Measurements from ENCODE around the gene LGR4. TPM values are rescaled to one million over a fixed set of nuclear protein-coding genes. Genes with fewer than 3 reads are reported as not detected.
A peak's percentile ranks its signal among the peaks of the same experiment; 100 is the strongest.

LGR4 gene
- total RNA-seq, 1 donor from 2014 or later: 154 TPM

- Mint-ChIP-seq H3K4me1 (ENCODE audit: low read depth) (peaks cover 70% of the 10 kb centered on the region), H3K4me3 (ENCODE audit: low read depth) (no peak overlapping the region), H3K9me3 (ENCODE audit: low read depth) (peaks cover 2% of the 10 kb centered on the region), H3K36me3 (ENCODE audit: insufficient read depth) (peaks cover 11% of the 10 kb centered on the region), H3K27me3 (no peaks in the 10 kb centered on the region), H3K27ac (peak overlapping the region; percentile 90)
- DNase-seq (ENCODE audit: low spot score, unreplicated experiment): no peak
- no peak for TF ChIP-seq CTCF (IDR thresholded peaks at IDR 0.05; ENCODE audit: unreplicated experiment)
Observed at GRCh38 chr11:27458182-27458581, 14.4 kb downstream of the LGR4 start.

- Mint-ChIP-seq H3K27ac (peak overlapping the region; percentile 90), H3K4me1 (ENCODE audit: low read depth) (peaks cover 66% of the 10 kb centered on the region), H3K27me3 (no peaks in the 10 kb centered on the region), H3K36me3 (ENCODE audit: insufficient read depth) (peaks cover 12% of the 10 kb centered on the region), H3K4me3 (ENCODE audit: low read depth) (peak overlapping the region; percentile 13), H3K9me3 (ENCODE audit: low read depth) (peaks cover 2% of the 10 kb centered on the region)
- no peak for DNase-seq (ENCODE audit: low spot score, unreplicated experiment)
- TF ChIP-seq CTCF (IDR thresholded peaks at IDR 0.05; ENCODE audit: unreplicated experiment): no peak
Observed at GRCh38 chr11:27456795-27457329, 15.7 kb downstream of the LGR4 start.

- H3K36me3 Mint-ChIP-seq (ENCODE audit: insufficient read depth): peaks cover 12% of the 10 kb centered on the region
- H3K27ac Mint-ChIP-seq: peak overlapping the region; percentile 90
- H3K4me3 Mint-ChIP-seq (ENCODE audit: low read depth): no peak overlapping the region
- no peak for DNase-seq (ENCODE audit: low spot score, unreplicated experiment)
- peaks cover 67% of the 10 kb centered on the region for H3K4me1 Mint-ChIP-seq (ENCODE audit: low read depth)
- no peaks in the 10 kb centered on the region for H3K27me3 Mint-ChIP-seq
- TF ChIP-seq CTCF (IDR thresholded peaks at IDR 0.05; ENCODE audit: unreplicated experiment): no peak
- H3K9me3 Mint-ChIP-seq (ENCODE audit: low read depth): peaks cover 2% of the 10 kb centered on the region
Observed at GRCh38 chr11:27456140-27456794, 16.3 kb downstream of the LGR4 start.

GRCh38 chr11:27455667-27456066 is 16.9 kb downstream of the LGR4 start:
- no peak for TF ChIP-seq CTCF (IDR thresholded peaks at IDR 0.05; ENCODE audit: unreplicated experiment)
- peaks cover 70% of the 10 kb centered on the region for H3K4me1 Mint-ChIP-seq (ENCODE audit: low read depth)
- no peak overlapping the region for H3K4me3 Mint-ChIP-seq (ENCODE audit: low read depth)
- peaks cover 12% of the 10 kb centered on the region for H3K36me3 Mint-ChIP-seq (ENCODE audit: insufficient read depth)
- H3K9me3 Mint-ChIP-seq (ENCODE audit: low read depth): peaks cover 2% of the 10 kb centered on the region
- no peaks in the 10 kb centered on the region for H3K27me3 Mint-ChIP-seq
- no peak for DNase-seq (ENCODE audit: low spot score, unreplicated experiment)
- H3K27ac Mint-ChIP-seq: peak overlapping the region; percentile 90

GRCh38 chr11:27453701-27454100 is 18.9 kb downstream of the LGR4 start:
- Mint-ChIP-seq H3K27ac (no peak overlapping the region), H3K27me3 (no peaks in the 10 kb centered on the region), H3K4me3 (ENCODE audit: low read depth) (no peak overlapping the region), H3K9me3 (ENCODE audit: low read depth) (peaks cover 2% of the 10 kb centered on the region), H3K4me1 (ENCODE audit: low read depth) (peaks cover 56% of the 10 kb centered on the region), H3K36me3 (ENCODE audit: insufficient read depth) (peaks cover 15% of the 10 kb centered on the region)
- TF ChIP-seq CTCF (IDR thresholded peaks at IDR 0.05; ENCODE audit: unreplicated experiment): no peak
- no peak for DNase-seq (ENCODE audit: low spot score, unreplicated experiment)
